WTC11 (cell line): ENCODE measurements around the gene SPOP. TPM values are rescaled to one million over a fixed set of nuclear protein-coding genes. Genes with fewer than 3 reads are reported as not detected.

Experiments
- ATAC-seq: fragments of 200-7000 bp; cut with Tn5 transposase; 2 replicates; pipeline ENCODE4 v1.10.0; 2021; ENCODE audit warnings: mild to moderate bottlenecking, moderate library complexity
- CTCF ChIA-PET: fragments of 300-600 bp; sonication (Branson Sonifier 250); formaldehyde crosslinking; loops from one replicate; lab custom pipeline; 2021; ENCODE audit warnings: antibody characterized with exemption; lab: Charles Lee
- POLR2A ChIA-PET: fragments of 350-600 bp; sonication (Branson Sonifier 250); formaldehyde crosslinking; loops from one replicate; lab custom pipeline; 2021; ENCODE audit warnings: antibody characterized with exemption; lab: Charles Lee
- DNase-seq: peaks from one replicate; pipeline ENCODE4 v3.0.0; 2021; ENCODE audit warnings: low spot score
- H3K27ac Mint-ChIP-seq: 2 replicates; pipeline ENCODE4 v1.8.0; 2021; ENCODE audit warnings: mixed read lengths
- H3K27me3 Mint-ChIP-seq: 2 replicates; pipeline ENCODE4 v1.8.0; 2021; ENCODE audit warnings: low read depth, mild to moderate bottlenecking, moderate library complexity, mixed read lengths
- H3K36me3 Mint-ChIP-seq: 2 replicates; pipeline ENCODE4 v1.8.0; 2021; ENCODE audit warnings: mixed read lengths
- H3K4me1 Mint-ChIP-seq: 2 replicates; pipeline ENCODE4 v1.8.0; 2022; ENCODE audit warnings: mixed read lengths
- H3K4me3 Mint-ChIP-seq: 2 replicates; pipeline ENCODE4 v1.8.0; 2021; ENCODE audit warnings: mild to moderate bottlenecking, moderate library complexity, mixed read lengths
- H3K9me3 Mint-ChIP-seq: 2 replicates; pipeline ENCODE4 v1.8.0; 2021; ENCODE audit warnings: mixed read lengths
- CBFB ChIP-seq: sonication (generic); formaldehyde crosslinking; IDR thresholded peaks from 2 replicates; pipeline ENCODE4 v1.8.1; 2022; ENCODE audit warnings: mild to moderate bottlenecking, low read depth, missing genetic modification reagents
- CREM ChIP-seq: sonication (generic); formaldehyde crosslinking; IDR thresholded peaks from 2 replicates; pipeline ENCODE4 v1.8.1; 2022; ENCODE audit warnings: mild to moderate bottlenecking, missing genetic modification reagents, moderate library complexity
- EMX1 ChIP-seq: fragments of 250-450 bp; sonication (Bioruptor Pico); IDR thresholded peaks from 2 replicates; pipeline ENCODE4 v1.8.0; 2021; ENCODE audit warnings: mild to moderate bottlenecking
- ESRRA ChIP-seq: sonication (generic); formaldehyde crosslinking; IDR thresholded peaks from 2 replicates; pipeline ENCODE4 v1.8.1; 2022; ENCODE audit warnings: mild to moderate bottlenecking, missing genetic modification reagents, borderline replicate concordance
- ETV6 ChIP-seq: sonication (generic); formaldehyde crosslinking; IDR thresholded peaks from 2 replicates; pipeline ENCODE4 v1.8.1; 2022; ENCODE audit warnings: mild to moderate bottlenecking, missing genetic modification reagents
- HMGA2 ChIP-seq: fragments of 250-450 bp; sonication (Bioruptor Pico); IDR thresholded peaks from 2 replicates; pipeline ENCODE4 v1.4.0; 2021; ENCODE audit warnings: mild to moderate bottlenecking, moderate library complexity
- KAT7 ChIP-seq: sonication (generic); formaldehyde crosslinking; IDR thresholded peaks from 2 replicates; pipeline ENCODE4 v1.8.1; 2023; ENCODE audit warnings: missing genetic modification reagents, mild to moderate bottlenecking, borderline replicate concordance
- NR1H2 ChIP-seq: sonication (generic); formaldehyde crosslinking; IDR thresholded peaks from 2 replicates; pipeline ENCODE4 v1.9.0; 2021; ENCODE audit warnings: mild to moderate bottlenecking, moderate library complexity, missing genetic modification reagents
- OVOL2 ChIP-seq: fragments of 250-450 bp; sonication (Bioruptor Pico); IDR thresholded peaks from 2 replicates; pipeline ENCODE4 v1.9.0; 2021; ENCODE audit warnings: mild to moderate bottlenecking, borderline replicate concordance
- TEAD1 ChIP-seq: sonication (generic); formaldehyde crosslinking; IDR thresholded peaks from 2 replicates; pipeline ENCODE4 v1.8.0; 2022; ENCODE audit warnings: mild to moderate bottlenecking, missing genetic modification reagents
- TP53 ChIP-seq: sonication (generic); formaldehyde crosslinking; IDR thresholded peaks from 2 replicates; pipeline ENCODE4 v1.8.1; 2023; ENCODE audit warnings: mild to moderate bottlenecking, missing genetic modification reagents
- ZNF219 ChIP-seq: sonication (generic); formaldehyde crosslinking; IDR thresholded peaks from 2 replicates; pipeline ENCODE4 v1.8.0; 2023; ENCODE audit warnings: missing genetic modification reagents, mild to moderate bottlenecking, borderline replicate concordance
- ZNF263 ChIP-seq: sonication (generic); formaldehyde crosslinking; IDR thresholded peaks from 2 replicates; pipeline ENCODE4 v1.8.1; 2022; ENCODE audit warnings: low read depth, mild to moderate bottlenecking, moderate library complexity, missing genetic modification reagents
- ZNF396 ChIP-seq: fragments of 250-450 bp; sonication (Bioruptor Pico); IDR thresholded peaks from 2 replicates; pipeline ENCODE4 v1.8.0; 2021; ENCODE audit warnings: mild to moderate bottlenecking, moderate library complexity, borderline replicate concordance
- ZNF423 ChIP-seq: fragments of 250-450 bp; sonication (Bioruptor Pico); IDR thresholded peaks from 2 replicates; pipeline ENCODE4 v2.1.2; 2022; ENCODE audit warnings: mild to moderate bottlenecking, moderate library complexity
- total RNA-seq: library from RNA; stranded (reverse); gene quantifications from 3 replicates; pipeline ENCODE4 v1.2.3, GENCODE V29; 2021
- TF ChIP-seq, protein P1 (sequence below): sonication (generic); formaldehyde crosslinking; IDR thresholded peaks from 2 replicates; pipeline ENCODE4 v1.8.1; 2023; ENCODE audit warnings: mild to moderate bottlenecking, missing genetic modification reagents, borderline replicate concordance
- TF ChIP-seq, protein P2 (sequence below): sonication (generic); formaldehyde crosslinking; IDR thresholded peaks from 2 replicates; pipeline ENCODE4 v1.8.0; 2022; ENCODE audit warnings: mild to moderate bottlenecking, missing genetic modification reagents
- TF ChIP-seq, protein P3 (sequence below): sonication (generic); formaldehyde crosslinking; conservative IDR thresholded peaks from 2 replicates; pipeline ENCODE4 v1.8.1; 2023; ENCODE audit warnings: mild to moderate bottlenecking, low read depth, missing genetic modification reagents, moderate library complexity
- TF ChIP-seq, protein P4 (sequence below): fragments of 250-450 bp; sonication (Bioruptor Pico); IDR thresholded peaks from 2 replicates; pipeline ENCODE4 v2.1.2; 2022; ENCODE audit warnings: mild to moderate bottlenecking, moderate library complexity
- TF ChIP-seq, protein P5 (sequence below): sonication (generic); formaldehyde crosslinking; IDR thresholded peaks from 2 replicates; pipeline ENCODE4 v1.8.1; 2023; ENCODE audit warnings: mild to moderate bottlenecking, missing genetic modification reagents
- TF ChIP-seq, protein P6 (sequence below): sonication (generic); formaldehyde crosslinking; IDR thresholded peaks from 2 replicates; pipeline ENCODE4 v1.8.1; 2023; ENCODE audit warnings: mild to moderate bottlenecking, missing genetic modification reagents, moderate library complexity
- TF ChIP-seq, protein P7 (sequence below): sonication (generic); formaldehyde crosslinking; IDR thresholded peaks from 2 replicates; pipeline ENCODE4 v1.8.1; 2022; ENCODE audit warnings: mild to moderate bottlenecking, moderate library complexity, missing genetic modification reagents

The SPOP gene
- total RNA-seq, 1 experiment from 2014 or later, result 19.2 TPM

DNA sequence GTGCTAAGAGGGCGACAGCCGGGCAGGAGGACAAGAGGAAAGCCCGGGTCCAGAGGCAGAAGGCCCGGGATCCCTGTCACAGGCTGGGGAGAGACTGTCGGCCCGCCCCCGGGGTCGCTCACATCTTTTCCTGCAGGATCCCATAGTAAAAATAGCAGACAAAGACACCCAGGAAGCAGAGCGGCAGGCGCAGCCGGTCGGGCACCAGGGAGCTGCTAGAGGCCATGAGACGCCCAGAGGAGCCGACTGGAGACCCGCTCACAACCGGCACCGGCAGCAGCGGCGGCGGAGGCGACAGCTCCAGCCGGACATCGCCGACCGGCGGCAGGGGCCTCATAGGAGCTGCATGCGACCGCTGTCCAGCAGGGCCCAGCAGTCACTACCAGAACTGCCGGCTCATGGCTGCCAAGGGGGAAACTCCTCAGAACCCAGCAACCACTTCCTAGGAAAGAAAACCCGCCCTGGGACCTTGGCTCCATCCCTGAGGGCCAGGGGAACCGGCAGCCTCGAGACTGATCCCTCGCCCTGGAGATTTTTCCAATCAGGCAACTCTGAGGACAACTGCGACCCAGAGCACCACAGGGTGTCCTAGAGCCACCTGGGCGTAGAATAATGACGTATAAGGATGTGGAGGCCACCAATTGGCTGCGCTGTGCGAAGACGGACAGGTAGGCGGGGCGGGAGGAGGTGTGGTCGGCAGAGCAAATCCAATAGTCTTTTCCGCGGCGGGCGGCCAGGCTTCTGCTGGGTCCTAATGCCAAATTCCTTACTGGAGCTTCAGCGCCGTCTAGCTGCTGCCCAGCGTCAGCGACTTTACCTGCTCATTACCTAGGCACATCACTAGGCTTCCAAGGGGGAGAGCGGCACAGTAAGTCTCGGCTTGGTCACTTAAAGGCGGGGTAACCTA, 30.0 kb upstream of the SPOP start, which contains the start of gene SLC35B1 (continued):
- TF ChIP-seq CBFB (CRISPR knock-in tag), result no peak
- TF ChIP-seq, protein P1, sequence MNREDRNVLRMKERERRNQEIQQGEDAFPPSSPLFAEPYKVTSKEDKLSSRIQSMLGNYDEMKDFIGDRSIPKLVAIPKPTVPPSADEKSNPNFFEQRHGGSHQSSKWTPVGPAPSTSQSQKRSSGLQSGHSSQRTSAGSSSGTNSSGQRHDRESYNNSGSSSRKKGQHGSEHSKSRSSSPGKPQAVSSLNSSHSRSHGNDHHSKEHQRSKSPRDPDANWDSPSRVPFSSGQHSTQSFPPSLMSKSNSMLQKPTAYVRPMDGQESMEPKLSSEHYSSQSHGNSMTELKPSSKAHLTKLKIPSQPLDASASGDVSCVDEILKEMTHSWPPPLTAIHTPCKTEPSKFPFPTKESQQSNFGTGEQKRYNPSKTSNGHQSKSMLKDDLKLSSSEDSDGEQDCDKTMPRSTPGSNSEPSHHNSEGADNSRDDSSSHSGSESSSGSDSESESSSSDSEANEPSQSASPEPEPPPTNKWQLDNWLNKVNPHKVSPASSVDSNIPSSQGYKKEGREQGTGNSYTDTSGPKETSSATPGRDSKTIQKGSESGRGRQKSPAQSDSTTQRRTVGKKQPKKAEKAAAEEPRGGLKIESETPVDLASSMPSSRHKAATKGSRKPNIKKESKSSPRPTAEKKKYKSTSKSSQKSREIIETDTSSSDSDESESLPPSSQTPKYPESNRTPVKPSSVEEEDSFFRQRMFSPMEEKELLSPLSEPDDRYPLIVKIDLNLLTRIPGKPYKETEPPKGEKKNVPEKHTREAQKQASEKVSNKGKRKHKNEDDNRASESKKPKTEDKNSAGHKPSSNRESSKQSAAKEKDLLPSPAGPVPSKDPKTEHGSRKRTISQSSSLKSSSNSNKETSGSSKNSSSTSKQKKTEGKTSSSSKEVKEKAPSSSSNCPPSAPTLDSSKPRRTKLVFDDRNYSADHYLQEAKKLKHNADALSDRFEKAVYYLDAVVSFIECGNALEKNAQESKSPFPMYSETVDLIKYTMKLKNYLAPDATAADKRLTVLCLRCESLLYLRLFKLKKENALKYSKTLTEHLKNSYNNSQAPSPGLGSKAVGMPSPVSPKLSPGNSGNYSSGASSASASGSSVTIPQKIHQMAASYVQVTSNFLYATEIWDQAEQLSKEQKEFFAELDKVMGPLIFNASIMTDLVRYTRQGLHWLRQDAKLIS (CRISPR knock-in tag), result no peak
- TF ChIP-seq, protein P2, sequence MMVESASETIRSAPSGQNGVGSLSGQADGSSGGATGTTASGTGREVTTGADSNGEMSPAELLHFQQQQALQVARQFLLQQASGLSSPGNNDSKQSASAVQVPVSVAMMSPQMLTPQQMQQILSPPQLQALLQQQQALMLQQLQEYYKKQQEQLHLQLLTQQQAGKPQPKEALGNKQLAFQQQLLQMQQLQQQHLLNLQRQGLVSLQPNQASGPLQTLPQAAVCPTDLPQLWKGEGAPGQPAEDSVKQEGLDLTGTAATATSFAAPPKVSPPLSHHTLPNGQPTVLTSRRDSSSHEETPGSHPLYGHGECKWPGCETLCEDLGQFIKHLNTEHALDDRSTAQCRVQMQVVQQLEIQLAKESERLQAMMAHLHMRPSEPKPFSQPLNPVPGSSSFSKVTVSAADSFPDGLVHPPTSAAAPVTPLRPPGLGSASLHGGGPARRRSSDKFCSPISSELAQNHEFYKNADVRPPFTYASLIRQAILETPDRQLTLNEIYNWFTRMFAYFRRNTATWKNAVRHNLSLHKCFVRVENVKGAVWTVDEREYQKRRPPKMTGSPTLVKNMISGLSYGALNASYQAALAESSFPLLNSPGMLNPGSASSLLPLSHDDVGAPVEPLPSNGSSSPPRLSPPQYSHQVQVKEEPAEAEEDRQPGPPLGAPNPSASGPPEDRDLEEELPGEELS, result no peak
- TF ChIP-seq, protein P3, sequence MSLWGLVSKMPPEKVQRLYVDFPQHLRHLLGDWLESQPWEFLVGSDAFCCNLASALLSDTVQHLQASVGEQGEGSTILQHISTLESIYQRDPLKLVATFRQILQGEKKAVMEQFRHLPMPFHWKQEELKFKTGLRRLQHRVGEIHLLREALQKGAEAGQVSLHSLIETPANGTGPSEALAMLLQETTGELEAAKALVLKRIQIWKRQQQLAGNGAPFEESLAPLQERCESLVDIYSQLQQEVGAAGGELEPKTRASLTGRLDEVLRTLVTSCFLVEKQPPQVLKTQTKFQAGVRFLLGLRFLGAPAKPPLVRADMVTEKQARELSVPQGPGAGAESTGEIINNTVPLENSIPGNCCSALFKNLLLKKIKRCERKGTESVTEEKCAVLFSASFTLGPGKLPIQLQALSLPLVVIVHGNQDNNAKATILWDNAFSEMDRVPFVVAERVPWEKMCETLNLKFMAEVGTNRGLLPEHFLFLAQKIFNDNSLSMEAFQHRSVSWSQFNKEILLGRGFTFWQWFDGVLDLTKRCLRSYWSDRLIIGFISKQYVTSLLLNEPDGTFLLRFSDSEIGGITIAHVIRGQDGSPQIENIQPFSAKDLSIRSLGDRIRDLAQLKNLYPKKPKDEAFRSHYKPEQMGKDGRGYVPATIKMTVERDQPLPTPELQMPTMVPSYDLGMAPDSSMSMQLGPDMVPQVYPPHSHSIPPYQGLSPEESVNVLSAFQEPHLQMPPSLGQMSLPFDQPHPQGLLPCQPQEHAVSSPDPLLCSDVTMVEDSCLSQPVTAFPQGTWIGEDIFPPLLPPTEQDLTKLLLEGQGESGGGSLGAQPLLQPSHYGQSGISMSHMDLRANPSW (CRISPR knock-in tag), result no peak
- TF ChIP-seq, all 79 proteins: peak for 10

DNA sequence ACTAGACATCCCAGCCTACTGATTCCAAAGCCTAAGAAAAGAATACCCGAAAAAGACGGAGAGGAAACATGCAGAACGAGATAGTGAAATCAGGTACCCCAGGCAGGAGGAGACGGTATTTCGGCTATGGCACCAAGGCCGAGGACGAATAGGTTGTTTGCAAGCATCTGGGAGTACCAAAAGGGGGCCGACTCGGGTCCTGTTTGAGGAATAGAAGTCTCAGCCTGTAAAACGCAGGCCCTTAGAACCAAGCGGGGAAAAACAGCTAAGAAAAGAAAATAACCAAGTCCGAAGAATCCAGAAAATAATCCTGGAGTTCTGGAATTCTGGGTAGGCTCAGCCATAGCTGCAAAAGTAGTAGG, 29.3 kb upstream of the SPOP start:
- no peaks in the 10 kb centered on the region for H3K9me3 Mint-ChIP-seq
- H3K4me1 Mint-ChIP-seq, result peaks cover 12% of the 10 kb centered on the region
- H3K4me3 Mint-ChIP-seq, result peak overlapping the region; percentile 93
- POLR2A ChIA-PET, result interaction anchor here (1.4 to 2.5 kb wide), 4 partner anchors 30 to 139 kb away, joined by 3 to 13 read pairs (median 4); partner anchors contain the start of gene FAM117A
- peaks cover 32% of the 10 kb centered on the region for H3K36me3 Mint-ChIP-seq
- CTCF ChIA-PET, result interaction anchor here (1.0 to 2.9 kb wide), 17 partner anchors 8 to 299 kb away, joined by 3 to 27 read pairs (median 9); partner anchors contain the start of genes FAM117A, NXPH3 and SPOP
- ATAC-seq (no peak), DNase-seq (no peak)
- H3K27ac Mint-ChIP-seq, result peak overlapping the region; percentile 98
- H3K27me3 Mint-ChIP-seq, result no peaks in the 10 kb centered on the region; the same call in 1 of the 2 replicates
- TF ChIP-seq ZNF219 (CRISPR knock-in tag), result no peak
- TF ChIP-seq CREM (CRISPR knock-in tag), result no peak
- no peak for TF ChIP-seq ZNF423 (CRISPR knock-in tag)
- TF ChIP-seq, protein P4, sequence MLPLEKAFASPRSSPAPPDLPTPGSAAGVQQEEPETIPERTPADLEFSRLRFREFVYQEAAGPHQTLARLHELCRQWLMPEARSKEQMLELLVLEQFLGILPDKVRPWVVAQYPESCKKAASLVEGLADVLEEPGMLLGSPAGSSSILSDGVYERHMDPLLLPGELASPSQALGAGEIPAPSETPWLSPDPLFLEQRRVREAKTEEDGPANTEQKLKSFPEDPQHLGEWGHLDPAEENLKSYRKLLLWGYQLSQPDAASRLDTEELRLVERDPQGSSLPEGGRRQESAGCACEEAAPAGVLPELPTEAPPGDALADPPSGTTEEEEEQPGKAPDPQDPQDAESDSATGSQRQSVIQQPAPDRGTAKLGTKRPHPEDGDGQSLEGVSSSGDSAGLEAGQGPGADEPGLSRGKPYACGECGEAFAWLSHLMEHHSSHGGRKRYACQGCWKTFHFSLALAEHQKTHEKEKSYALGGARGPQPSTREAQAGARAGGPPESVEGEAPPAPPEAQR (CRISPR knock-in tag), result no peak
- TF ChIP-seq, protein P5, sequence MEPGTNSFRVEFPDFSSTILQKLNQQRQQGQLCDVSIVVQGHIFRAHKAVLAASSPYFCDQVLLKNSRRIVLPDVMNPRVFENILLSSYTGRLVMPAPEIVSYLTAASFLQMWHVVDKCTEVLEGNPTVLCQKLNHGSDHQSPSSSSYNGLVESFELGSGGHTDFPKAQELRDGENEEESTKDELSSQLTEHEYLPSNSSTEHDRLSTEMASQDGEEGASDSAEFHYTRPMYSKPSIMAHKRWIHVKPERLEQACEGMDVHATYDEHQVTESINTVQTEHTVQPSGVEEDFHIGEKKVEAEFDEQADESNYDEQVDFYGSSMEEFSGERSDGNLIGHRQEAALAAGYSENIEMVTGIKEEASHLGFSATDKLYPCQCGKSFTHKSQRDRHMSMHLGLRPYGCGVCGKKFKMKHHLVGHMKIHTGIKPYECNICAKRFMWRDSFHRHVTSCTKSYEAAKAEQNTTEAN (CRISPR knock-in tag), result no peak
- no peak for TF ChIP-seq ZNF396 (CRISPR knock-in tag)
- TF ChIP-seq TEAD1 (CRISPR knock-in tag), result no peak
- TF ChIP-seq HMGA2 (CRISPR knock-in tag), result no peak
- no peak for TF ChIP-seq ESRRA
- TF ChIP-seq, protein P6, sequence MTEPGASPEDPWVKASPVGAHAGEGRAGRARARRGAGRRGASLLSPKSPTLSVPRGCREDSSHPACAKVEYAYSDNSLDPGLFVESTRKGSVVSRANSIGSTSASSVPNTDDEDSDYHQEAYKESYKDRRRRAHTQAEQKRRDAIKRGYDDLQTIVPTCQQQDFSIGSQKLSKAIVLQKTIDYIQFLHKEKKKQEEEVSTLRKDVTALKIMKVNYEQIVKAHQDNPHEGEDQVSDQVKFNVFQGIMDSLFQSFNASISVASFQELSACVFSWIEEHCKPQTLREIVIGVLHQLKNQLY (CRISPR knock-in tag), result no peak
- no peak for TF ChIP-seq TP53 (CRISPR knock-in tag)
- no peak for TF ChIP-seq ETV6 (CRISPR knock-in tag)
- no peak for TF ChIP-seq EMX1 (CRISPR knock-in tag)
- TF ChIP-seq, protein P7, sequence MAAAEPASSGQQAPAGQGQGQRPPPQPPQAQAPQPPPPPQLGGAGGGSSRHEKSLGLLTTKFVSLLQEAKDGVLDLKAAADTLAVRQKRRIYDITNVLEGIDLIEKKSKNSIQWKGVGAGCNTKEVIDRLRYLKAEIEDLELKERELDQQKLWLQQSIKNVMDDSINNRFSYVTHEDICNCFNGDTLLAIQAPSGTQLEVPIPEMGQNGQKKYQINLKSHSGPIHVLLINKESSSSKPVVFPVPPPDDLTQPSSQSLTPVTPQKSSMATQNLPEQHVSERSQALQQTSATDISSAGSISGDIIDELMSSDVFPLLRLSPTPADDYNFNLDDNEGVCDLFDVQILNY (CRISPR knock-in tag), result no peak
- no peak for TF ChIP-seq KAT7 (CRISPR knock-in tag)
- no peak for TF ChIP-seq NR1H2 (CRISPR knock-in tag)
- TF ChIP-seq ZNF263 (CRISPR knock-in tag), result no peak
- TF ChIP-seq OVOL2 (CRISPR knock-in tag), result no peak
